ENCODE measurements around the gene TMEM92. TPM values are rescaled to one million over a fixed set of nuclear protein-coding genes. Genes with fewer than 3 reads are reported as not detected.

Gene TMEM92
- total and polyA plus RNA-seq, 10 of the 15 experiments (the other 5 are each of a cell fraction or from before 2014, with no cell fraction given): 0.11 to 1.2 (median 0.32) TPM

DNA sequence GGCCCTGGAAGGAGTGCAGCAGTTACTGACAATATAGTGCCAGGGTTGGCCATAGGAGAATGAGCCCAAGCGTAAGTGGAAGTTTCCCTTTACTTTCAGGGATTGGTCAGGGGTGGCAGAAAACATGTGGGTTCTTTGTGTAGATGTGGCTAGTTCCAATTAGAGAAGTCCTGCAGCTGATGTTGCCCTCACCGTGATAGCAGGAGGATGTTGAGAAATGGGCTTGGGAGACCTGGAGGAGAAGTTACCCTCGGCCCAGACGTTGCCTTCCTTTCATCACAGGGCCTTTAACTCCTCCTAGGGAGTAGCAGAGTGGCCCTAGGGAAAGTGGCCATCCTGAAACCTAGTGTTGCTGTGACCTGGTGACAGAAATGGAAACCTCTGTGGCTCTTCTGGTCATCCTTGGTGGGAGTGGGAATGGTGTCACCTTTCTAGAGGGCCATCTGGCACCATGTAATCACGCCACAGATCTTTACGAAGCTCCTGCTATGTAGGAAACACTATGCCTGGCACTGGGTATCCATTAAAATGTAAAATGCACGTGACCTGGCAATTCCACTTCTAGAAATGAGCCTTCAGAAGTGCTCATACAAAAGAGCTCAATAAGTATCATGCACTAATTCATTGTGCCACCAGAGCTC, 6.7 kb downstream of the TMEM92 start:
- ATAC-seq: no peak
- ChIA-PET CTCF (interaction anchor here (0.6 to 19.2 kb wide), 3 partner anchors 13 to 78 kb away, joined by 4 to 298 read pairs (median 208); partner anchors contain the start of gene COL1A1), RAD21 (ENCODE audit: unreplicated experiment) (interaction anchor here (1.0 to 1.8 kb wide), 2 partner anchors 16 to 53 kb away, joined by 3 to 4 read pairs; no protein-coding TSS in a partner anchor), POLR2A (interaction anchor here (0.6 to 0.9 kb wide), 2 partner anchors 8 to 45 kb away, joined by 3 read pairs; no protein-coding TSS in a partner anchor), SMC1A (ENCODE audit: uncharacterized antibody, unreplicated experiment) (interaction anchor here (1.4 to 5.8 kb wide), 2 partner anchors 14 to 111 kb away, joined by 3 to 46 read pairs; no protein-coding TSS in a partner anchor)
- H3K36me3 ChIP-seq (ENCODE audit: control insufficient read depth in 2 of 2, insufficient read depth in 2 of 2, low read length in 1 of 2): no peaks in the 10 kb centered on the region
- 38% methylated on average over 7 of the region's 7 CpGs for WGBS (ENCODE audit: insufficient coverage, insufficient replicate concordance, low lambda C conversion rate, missing lambda C conversion rate)
- H4K20me1 ChIP-seq (ENCODE audit: control insufficient read depth, insufficient read depth): no peaks in the 10 kb centered on the region
- H3K79me2 ChIP-seq (ENCODE audit: control insufficient read depth, insufficient read depth, low read length): no peaks in the 10 kb centered on the region
- TF ChIP-seq MXI1 (IDR thresholded peaks at IDR 0.05; ENCODE audit: low read depth, low read length): no peak
- peak; percentile 45; the same call in 1 of the 2 replicates for TF ChIP-seq RUNX3 (IDR thresholded peaks at IDR 0.05; ENCODE audit: low read length)
- TF ChIP-seq KLF5 (IDR thresholded peaks at IDR 0.05; ENCODE audit: partially characterized antibody): no peak
- TF ChIP-seq BHLHE40 (IDR thresholded peaks at IDR 0.05; ENCODE audit: borderline replicate concordance in 1 of 2, low read depth in 2 of 2, low read length in 1 of 2): peak in 1 of 2 experiments; percentile 26; a peak in 1 of 4 replicates
- TF ChIP-seq EED (IDR thresholded peaks at IDR 0.05; ENCODE audit: low read depth): 0 out of 2 replicates have a peak, but pooled peaks have one; percentile 20
- TF ChIP-seq, protein P1, sequence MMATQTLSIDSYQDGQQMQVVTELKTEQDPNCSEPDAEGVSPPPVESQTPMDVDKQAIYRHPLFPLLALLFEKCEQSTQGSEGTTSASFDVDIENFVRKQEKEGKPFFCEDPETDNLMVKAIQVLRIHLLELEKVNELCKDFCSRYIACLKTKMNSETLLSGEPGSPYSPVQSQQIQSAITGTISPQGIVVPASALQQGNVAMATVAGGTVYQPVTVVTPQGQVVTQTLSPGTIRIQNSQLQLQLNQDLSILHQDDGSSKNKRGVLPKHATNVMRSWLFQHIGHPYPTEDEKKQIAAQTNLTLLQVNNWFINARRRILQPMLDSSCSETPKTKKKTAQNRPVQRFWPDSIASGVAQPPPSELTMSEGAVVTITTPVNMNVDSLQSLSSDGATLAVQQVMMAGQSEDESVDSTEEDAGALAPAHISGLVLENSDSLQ (IDR thresholded peaks at IDR 0.05): no peak
- no peak for DNase-seq (ENCODE audit: low read depth, low spot score)
- no peak for FAIRE-seq
- peaks cover 0 to 1% of the 10 kb centered on the region in 2 experiments; a peak in 3 of 4 replicates for H3K27me3 ChIP-seq (replicated peaks in 1 of 2; ENCODE audit: control insufficient read depth in 2 of 2, insufficient read depth in 2 of 2, low read length in 1 of 2)
- H3K4me2 ChIP-seq (ENCODE audit: control insufficient read depth, insufficient read depth): no peak overlapping the region
- H3K9ac ChIP-seq (ENCODE audit: control insufficient read depth, insufficient read depth, low read length): no peak overlapping the region
- intact Hi-C loops (cut with micrococcal nuclease; ENCODE audit: unreplicated experiment) (no loop called here), in situ Hi-C loops (cut with MboI) (no loop called here)
- H3K4me3 ChIP-seq: no peak overlapping the region
- H2AFZ ChIP-seq (ENCODE audit: control insufficient read depth, low read depth, low read length): no peak overlapping the region
- peaks cover 32% of the 10 kb centered on the region for H3K4me1 ChIP-seq (ENCODE audit: control insufficient read depth, insufficient read depth, low read length)
- no TSS peak for BruUV-seq (replicated peaks)
- no peaks in the 10 kb centered on the region; the same call in 1 of the 3 replicates for H3K9me3 ChIP-seq (replicated peaks; ENCODE audit: control insufficient read depth, insufficient read depth, low read length)
- no peak overlapping the region for H3K27ac ChIP-seq (ENCODE audit: control insufficient read depth, insufficient read depth)

Measured in GM12878 (cell line).